Measurements from ENCODE around the gene ROPN1L.

Gene ROPN1L

GRCh38 chr5:10459080-10460055 lies 17.7 kb downstream of the ROPN1L start:
- DNase-seq (ENCODE audit: low read depth), result no peak

- no peak for DNase-seq (ENCODE audit: low read depth)
Observed at GRCh38 chr5:10460252-10460906, 18.7 kb downstream of the ROPN1L start.

GRCh38 chr5:10461041-10461440 lies 19.4 kb downstream of the ROPN1L start:
- no peak for DNase-seq (ENCODE audit: low read depth)

- no peak for DNase-seq (ENCODE audit: low read depth)
Observed at GRCh38 chr5:10461904-10462555, 20.4 kb downstream of the ROPN1L start.

GRCh38 chr5:10463566-10463965 lies 21.9 kb downstream of the ROPN1L start:
- no peak for DNase-seq (ENCODE audit: low read depth)

- no peak for DNase-seq (ENCODE audit: low read depth)
Observed at GRCh38 chr5:10464173-10464572, 22.5 kb downstream of the ROPN1L start.

GRCh38 chr5:10465726-10466125 lies 24.0 kb downstream of the ROPN1L start:
- DNase-seq (ENCODE audit: low read depth), result no peak

- no peak for DNase-seq (ENCODE audit: low read depth)
Observed at GRCh38 chr5:10466446-10467073, 24.9 kb downstream of the ROPN1L start.

- no peak for DNase-seq (ENCODE audit: low read depth)
Observed at GRCh38 chr5:10467281-10468198, 25.9 kb downstream of the ROPN1L start.

GRCh38 chr5:10468256-10468655 lies 26.6 kb downstream of the ROPN1L start:
- no peak for DNase-seq (ENCODE audit: low read depth)

- no peak for DNase-seq (ENCODE audit: low read depth)
Observed at GRCh38 chr5:10469253-10470050, 27.8 kb downstream of the ROPN1L start.

- no peak for DNase-seq (ENCODE audit: low read depth)
Observed at GRCh38 chr5:10470669-10471068, 29.0 kb downstream of the ROPN1L start.

GRCh38 chr5:10471677-10472076 lies 30.0 kb downstream of the ROPN1L start:
- DNase-seq (ENCODE audit: low read depth), result no peak

GRCh38 chr5:10474521-10475075 lies 32.9 kb downstream of the ROPN1L start:
- DNase-seq (ENCODE audit: low read depth), result no peak

- no peak for DNase-seq (ENCODE audit: low read depth)
Observed at GRCh38 chr5:10475931-10476676, 34.4 kb downstream of the ROPN1L start.

- DNase-seq (ENCODE audit: low read depth), result no peak
Observed at GRCh38 chr5:10476878-10477277, 35.2 kb downstream of the ROPN1L start.

GRCh38 chr5:10477943-10478342 lies 36.3 kb downstream of the ROPN1L start:
- DNase-seq (ENCODE audit: low read depth), result no peak

GRCh38 chr5:10478436-10478835 lies 36.8 kb downstream of the ROPN1L start:
- DNase-seq (ENCODE audit: low read depth), result no peak

GRCh38 chr5:10479154-10479721 lies 37.6 kb downstream of the ROPN1L start:
- DNase-seq (ENCODE audit: low read depth), result no peak
